GM18873 (cell line): ENCODE results near the gene DAPK1.
"Not testable (repeated sequence)": the region's sequence is repeated elsewhere in the genome, so short reads cannot be mapped to it uniquely, and the experiment has no call there.

ENCODE experiments used
- ATAC-seq: cut with Tn5 transposase; IDR thresholded peaks from one replicate; pipeline ENCODE4 v1.9.1; 2021; ENCODE audit warnings: mild to moderate bottlenecking, moderate library complexity, moderate number of reproducible peaks; ENCODE audit not compliant: unreplicated experiment, low FRiP score

Gene DAPK1

GRCh38 chr9:87537625-87538024, 40.0 kb downstream of the DAPK1 start:
- no peak for ATAC-seq

GRCh38 chr9:87540444-87541105, 42.9 kb downstream of the DAPK1 start:
- ATAC-seq = no peak

- ATAC-seq = no peak
Measured at GRCh38 chr9:87541663-87542062, 44.0 kb downstream of the DAPK1 start.

DNA sequence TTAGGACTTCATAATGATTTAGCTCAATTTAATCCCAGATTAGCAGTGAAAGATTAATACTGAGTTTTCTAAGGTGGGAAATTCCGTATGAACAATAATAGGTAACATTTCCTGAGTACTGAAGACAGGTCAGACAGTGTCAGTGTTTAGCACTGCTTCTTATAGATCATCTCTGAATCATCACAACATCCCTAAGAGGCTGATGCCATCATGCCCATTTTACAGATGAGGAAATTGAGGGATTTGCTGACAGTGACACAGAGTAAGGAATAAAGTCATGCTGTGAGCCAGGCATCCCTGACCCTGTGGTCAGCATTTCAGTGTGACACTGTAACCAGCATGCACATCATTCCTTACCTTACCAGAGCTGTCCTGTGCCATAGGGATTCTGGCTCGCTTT, 44.5 kb downstream of the DAPK1 start:
- ATAC-seq = no peak

GRCh38 chr9:87543251-87543650, 45.6 kb downstream of the DAPK1 start:
- no peak for ATAC-seq

DNA sequence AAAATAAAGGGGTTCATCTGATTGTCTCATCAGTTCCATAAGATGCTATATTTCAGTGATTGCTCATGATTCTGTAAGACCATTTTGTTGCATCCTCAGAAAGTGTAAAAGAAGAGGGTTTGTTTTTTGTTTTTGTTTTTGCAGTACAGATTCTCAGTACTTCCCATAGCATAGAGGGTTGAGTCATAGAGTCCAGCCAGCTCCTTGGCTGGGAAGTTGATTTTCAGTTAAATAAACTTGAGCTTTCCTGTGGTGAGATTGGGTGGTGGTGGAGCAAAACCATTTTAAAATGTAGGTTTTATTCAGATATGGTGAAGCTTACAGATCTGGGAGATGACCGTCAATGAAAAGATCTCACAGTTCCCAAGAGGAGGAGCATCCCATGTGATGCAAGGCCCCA, 48.2 kb downstream of the DAPK1 start:
- no peak for ATAC-seq

DNA sequence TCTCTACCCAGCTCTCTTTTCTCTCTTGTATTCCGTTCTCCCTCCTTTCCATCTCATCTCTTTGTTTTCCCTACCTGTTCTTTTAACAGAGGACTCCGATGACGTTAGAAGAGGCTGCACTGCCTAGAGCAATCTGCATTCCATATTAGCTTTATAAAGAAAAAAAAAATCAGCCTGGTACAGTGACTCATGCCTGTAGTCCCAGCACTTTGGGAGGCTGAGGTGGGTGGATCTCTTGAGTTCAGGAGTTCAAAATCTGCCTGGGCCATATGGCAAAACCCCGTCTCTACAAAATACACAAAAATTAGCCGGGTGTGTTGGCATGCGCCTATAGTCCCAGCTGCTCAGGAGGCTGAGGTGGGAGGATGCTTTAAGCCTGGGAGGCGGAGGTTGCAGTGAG, 49.0 kb downstream of the DAPK1 start:
- ATAC-seq = no peak

DNA sequence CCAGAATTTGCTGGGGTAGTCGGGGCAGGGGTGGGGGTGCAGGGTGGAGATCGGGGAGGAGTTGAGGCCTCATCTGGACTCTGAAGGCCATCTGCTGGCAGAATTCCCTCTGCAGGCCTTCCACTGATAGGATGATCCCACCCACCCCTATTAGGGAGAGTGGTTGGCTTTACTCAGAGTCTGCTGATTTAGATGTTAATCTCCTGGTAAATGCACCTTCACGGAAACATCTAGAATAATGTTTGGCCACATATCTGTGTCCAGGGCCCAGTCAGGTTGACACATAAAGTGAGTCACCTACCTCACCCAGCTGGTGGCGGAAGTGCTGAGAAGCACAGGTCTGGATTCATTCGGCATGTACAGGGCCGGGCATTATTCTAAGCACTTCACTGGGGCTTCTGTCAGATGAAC, 50.0 kb downstream of the DAPK1 start:
- ATAC-seq = no peak

DNA sequence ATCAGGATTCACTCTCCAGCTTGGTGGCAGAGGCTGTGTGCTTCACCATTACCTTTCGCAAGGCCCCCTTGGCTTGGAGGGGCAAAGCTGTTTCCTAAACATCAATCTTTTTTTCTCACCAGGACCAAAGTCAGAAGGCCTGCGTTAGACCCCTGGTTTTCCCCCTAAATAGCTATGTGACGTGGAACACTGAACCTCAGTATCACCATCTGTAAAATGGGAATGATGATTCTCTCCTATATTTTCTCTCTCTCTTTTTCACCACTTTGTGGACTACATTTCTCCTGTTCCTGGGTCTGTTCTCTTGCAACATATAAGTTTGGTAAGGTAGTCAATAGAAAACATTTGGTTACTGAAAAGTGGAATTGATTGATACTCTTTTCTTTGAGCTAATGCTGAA, 50.5 kb downstream of the DAPK1 start:
- no peak for ATAC-seq

GRCh38 chr9:87549088-87549487, 51.4 kb downstream of the DAPK1 start:
- ATAC-seq = not testable (repeated sequence)

- ATAC-seq = no peak
Measured at GRCh38 chr9:87549791-87550190, 52.1 kb downstream of the DAPK1 start.

DNA sequence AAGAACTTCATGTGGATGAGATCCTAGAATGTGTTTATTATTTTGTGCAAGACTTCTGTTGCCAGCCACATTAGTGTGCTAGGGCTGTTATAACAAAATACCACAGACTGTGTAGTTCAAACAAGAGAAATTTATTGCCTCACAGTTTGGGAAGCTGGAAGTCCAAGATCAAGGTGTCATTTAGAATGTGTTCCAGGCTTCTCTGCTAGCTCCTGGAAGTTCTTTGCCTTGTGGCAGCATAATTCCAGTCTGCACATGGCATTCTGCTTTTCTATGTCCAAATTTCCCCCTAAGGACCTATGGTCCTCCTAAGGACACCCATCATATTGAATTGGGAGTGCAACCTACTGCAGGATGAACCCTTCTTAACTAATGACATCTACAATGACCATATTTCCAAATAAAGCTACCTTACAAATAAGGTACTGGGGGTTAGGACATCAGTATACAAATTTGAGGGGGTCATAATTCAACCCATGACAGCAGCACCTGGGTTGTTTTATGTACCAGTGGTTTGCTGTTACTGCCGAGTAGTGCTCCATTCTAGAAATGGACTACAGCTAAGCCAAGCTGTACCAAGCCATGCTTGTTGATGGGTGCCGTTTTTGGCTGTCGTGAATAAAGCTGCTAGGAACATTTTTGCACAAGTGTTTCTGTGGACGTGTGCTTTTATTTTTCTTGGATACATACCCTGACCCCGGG, 52.7 kb downstream of the DAPK1 start:
- no peak for ATAC-seq

DNA sequence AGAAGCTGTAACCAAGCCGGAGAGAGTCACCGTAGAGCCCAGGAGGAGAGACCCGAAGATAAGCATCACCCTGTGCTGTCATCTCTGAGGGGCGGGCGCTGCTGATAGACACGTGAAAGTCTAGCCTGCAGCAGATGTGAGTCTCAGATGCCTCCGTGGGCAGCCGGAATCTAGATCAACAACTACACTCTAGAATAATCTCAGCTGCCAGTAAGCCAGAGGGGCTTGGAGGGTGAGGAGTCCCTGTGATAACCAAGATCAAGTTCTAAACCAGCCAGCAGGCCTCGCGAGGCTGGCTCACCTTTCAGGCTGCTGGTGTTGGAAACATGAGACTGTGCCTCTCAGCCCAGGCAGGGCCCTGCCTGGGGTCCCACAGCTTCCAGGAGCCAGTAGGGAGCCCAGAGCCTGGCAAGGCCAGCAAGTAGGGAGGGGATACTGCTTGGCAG, 54.1 kb downstream of the DAPK1 start:
- no peak for ATAC-seq

DNA sequence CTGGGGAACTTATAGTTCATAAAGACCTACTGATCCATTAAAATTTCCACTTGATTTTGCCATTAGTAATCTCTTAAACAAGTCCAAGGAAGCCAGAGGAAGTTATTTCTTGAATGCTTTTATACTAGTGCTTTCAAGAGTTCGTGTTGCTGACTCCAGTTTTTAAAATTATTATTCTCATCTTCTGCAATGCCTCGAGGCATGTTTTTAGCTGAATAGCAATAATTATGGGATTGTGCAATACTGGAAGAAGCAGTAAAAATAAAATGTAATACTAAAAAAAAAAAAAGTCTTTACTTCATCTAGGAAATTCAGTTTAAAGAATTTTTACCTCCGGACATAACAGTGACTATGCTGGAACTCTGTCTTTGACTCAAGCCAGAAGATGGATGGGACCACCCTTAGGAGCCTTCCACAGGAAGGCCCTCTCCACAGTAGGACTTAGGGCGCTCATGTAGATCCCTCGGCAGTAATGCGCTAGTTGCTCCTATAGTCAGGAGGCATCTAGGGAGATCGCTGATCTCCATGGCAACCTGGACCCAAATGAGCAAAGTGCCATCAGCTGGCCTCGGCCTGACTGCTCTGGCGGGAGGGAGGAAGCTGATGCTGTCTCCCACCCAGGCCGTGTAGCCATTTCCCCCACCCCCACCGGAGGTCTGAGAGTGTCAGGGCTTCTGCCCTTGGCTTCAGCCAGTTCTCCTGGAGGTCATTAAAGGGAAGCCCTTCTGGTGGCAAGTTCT, 56.7 kb downstream of the DAPK1 start:
- ATAC-seq = no peak

DNA sequence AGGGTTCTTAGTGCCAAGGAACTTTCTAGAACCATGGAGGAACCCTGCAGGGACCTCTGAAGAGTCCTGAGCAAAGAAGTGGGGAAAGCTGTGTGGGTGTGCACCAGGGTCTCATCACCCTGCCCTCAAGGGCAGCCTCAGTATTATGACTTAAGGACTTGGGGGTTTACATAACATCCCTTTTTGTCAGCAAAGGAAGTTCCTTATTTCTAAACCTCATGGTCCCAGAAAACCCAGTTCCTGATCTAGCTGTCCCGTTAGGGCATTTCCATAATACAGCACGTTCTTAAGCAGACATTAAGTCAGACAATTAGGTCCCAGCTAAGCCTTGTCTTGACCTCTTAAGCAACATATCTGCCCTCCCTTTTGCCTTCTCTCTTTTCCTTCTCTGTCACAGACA, 57.3 kb downstream of the DAPK1 start:
- no peak for ATAC-seq

- ATAC-seq = no peak
Measured at GRCh38 chr9:87556039-87556438, 58.4 kb downstream of the DAPK1 start.

GRCh38 chr9:87556821-87557220, 59.2 kb downstream of the DAPK1 start:
- no peak for ATAC-seq

DNA sequence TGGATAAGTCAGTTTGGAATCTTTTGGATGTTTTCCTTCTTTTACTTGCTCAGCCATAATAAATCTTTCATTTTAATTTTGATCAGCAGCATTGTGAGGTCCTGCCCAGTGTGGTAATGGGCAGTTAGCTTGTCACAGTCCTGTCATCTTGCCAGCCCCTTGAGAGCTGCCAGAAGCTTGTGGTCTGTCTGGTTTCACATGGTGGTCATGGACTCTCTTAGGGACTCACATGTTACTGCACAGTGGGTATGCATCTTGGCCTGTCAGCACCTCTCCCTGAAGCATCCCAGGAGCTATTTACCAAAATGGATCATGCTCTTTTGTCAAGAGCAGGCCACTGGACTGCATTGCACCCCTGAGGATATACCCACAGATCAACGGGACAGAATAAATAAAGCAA, 60.3 kb downstream of the DAPK1 start:
- no peak for ATAC-seq

DNA sequence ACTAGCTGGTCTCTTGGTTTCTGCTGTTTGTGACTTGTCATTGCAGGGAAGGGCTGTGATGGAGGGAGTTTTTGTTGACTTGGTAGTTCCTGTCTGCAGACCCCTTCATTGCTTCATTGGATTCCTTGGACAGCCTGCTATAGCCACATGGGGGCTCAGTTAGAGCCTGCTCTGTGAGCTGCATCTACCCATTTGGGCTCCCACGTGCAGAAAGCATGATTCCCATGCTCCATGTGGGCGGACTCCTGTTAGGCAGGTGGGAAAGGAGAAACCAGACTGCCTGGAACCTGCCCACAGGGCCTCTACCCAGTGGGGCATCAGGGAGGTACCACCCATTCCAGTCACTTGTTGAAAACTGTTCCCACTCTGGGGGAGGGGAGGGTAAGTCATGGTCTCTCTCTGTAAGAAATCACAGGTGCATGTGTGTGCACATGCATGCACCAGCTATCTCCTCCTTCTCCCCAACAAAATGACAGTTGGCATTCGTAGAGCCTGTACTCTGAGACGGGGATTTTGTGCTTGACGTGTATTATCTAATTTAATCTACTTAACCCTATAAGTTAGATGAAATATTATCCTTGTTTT, 61.0 kb downstream of the DAPK1 start:
- no peak for ATAC-seq

- no peak for ATAC-seq
Measured at GRCh38 chr9:87562062-87562461, 64.4 kb downstream of the DAPK1 start.

DNA sequence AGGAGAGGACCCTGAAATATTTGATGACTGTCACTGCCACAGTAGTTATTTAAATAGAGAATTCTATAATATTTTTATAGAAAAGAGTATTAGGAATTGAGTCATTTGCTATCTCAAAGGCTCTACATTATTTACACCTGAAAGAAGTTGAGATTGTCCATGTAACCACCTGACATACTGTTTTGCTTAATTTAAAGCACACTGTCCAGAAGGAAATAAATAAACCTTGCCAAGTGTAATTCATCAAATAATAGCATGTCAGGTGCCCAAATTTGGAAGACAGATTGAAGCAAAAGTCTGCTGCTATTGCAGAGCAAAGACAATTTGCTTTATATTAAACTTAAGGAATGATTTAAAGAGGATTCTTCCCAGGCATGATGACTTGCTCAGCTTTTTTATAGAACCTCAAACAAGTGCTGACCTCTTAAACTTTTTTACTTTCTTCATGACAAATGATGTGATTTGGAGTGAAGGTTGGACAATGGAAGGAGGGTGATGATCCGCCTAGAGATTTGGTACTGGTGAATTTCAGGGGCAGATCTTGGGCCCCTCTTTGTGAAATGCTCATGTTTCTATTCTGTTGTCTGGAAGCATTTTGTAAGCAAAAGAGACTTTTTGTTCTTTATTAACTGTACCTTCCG, 65.0 kb downstream of the DAPK1 start:
- ATAC-seq = no peak
